Measurements from ENCODE around the gene CALML5. TPM values are rescaled to one million over a fixed set of nuclear protein-coding genes. Genes with fewer than 3 reads are reported as not detected.
"Not testable (repeated sequence)": the region's sequence is repeated elsewhere in the genome, so short reads cannot be mapped to it uniquely, and the experiment has no call there.

CALML5 gene
- total RNA-seq, 1 experiment from 2014 or later, result not detected

- in situ Hi-C loops (cut with HindIII; ENCODE audit: low sequenced_read_pairs); DNase-seq (ENCODE audit: low spot score): not testable (repeated sequence)
Observed at GRCh38 chr10:5474642-5475041, 24.7 kb downstream of the CALML5 start.

DNA sequence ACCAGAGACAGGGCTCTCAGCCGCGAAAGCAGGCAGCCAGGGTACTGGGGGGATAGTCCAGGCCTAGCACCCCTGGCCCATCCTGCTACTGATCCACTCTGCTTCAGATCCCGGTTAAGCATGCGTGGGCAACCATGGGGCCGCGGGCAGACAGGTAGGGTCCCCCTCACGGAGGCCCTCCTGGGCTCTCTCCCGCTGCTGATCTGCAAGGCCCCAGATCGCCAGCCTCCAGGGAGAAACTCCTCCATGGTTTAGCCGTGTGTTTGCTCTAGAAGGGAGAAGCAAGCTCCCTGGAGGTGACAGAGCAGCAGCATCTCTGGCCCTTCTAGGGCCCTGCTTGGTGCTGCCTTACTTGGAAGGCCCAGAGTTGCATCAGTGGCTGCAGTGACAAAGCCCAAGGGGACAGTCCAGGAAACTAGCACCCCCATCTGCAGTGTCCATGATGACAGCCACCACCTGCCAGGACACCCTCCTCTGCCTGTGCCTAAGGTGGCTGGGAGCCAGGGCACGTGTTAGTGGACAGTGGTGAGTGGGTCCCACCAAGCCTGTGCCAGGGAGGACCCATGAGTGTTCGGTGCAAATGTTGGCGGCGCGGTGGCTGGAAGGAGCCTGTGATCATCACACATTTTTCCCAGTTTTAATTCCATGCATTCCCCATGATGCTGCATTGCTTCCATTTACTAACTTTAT, 29.2 kb downstream of the CALML5 start:
- DNase-seq (ENCODE audit: low spot score), result no peak
- in situ Hi-C loops (cut with HindIII; ENCODE audit: low sequenced_read_pairs), result no loop called here

DNA sequence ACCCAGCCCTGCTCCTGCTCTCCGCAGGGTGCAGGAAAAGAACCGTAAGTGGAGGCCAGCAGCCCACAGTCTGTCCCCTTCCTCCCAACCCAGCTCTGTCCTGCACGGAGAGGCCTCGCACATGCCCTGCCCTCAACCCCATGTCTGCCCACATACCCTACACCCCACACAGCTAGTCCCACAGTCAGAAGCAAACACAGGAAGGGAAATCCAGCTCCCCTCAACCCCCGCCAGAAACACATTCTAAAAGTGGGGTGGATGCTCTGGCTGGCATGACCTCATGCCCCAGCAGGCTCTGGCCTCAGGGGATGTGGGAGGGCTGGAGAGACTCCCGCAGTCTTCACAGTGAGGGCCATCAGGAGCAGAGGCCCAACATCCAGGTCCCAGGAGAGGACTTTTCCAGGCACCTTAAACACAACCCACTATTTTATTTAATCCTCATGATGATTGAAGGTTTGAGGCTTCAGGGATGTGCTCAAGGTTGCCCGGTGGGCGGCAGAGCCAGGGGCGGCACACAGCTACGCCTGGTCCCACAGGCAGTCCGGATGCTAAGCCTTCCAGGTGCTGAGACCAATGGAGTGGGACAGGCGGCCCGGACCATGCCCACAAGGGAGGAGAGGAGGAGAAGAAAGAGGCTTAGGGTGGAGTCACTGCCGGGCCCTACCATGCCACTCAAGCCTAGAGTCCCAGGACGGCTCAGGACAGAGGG, 29.9 kb downstream of the CALML5 start:
- DNase-seq (ENCODE audit: low spot score), result no peak
- in situ Hi-C loops (cut with HindIII; ENCODE audit: low sequenced_read_pairs), result no loop called here

DNA sequence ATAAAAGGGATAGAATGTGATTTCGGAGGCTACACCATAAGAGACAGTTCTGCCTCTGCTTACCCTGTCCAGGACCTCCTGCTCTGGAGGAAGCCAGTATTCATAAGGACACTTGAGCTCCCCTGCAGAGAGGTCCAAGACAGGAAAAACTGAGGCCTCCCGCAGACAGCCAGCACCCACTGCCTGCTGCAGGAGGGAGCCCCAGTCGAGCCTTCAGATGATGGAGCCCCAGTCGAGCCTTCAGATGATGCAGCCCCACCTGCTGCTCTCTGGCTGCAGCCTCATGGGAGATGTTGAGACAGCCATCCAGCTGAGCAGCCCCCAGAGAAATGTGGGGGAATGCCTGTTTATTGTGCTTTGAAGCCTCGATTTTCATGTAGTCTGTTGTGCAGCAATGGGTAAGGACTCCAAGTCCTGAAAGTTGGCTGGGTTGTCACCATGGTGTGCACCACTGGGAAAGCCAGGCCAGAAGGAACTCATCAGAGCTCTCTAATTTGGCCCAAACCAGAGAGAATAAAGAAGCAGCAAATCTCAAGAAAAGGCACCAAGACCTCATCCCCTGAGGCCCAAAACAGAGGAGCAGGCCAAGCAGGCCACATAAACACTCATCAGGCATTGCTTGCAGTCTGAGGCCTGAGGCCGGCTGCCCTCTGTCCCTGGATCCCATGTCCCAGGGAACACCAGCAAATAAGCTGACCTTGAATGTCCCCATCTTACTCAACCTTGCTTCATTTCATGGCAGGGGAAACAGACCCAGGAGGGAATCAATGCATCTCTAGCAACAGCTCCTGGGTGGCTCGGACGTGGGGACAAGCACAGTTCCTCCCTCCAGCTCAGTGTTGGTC, 30.9 kb downstream of the CALML5 start:
- no peak for DNase-seq (ENCODE audit: low spot score)
- in situ Hi-C loops (cut with HindIII; ENCODE audit: low sequenced_read_pairs), result no loop called here

- no peak for DNase-seq (ENCODE audit: low spot score)
- in situ Hi-C loops (cut with HindIII; ENCODE audit: low sequenced_read_pairs), result no loop called here
Observed at GRCh38 chr10:5467634-5468255, 31.6 kb downstream of the CALML5 start.

- no peak for DNase-seq (ENCODE audit: low spot score)
Observed at GRCh38 chr10:5467207-5467535, 32.2 kb downstream of the CALML5 start.

GRCh38 chr10:5466451-5467206, 32.7 kb downstream of the CALML5 start:
- DNase-seq (ENCODE audit: low spot score), result no peak
- in situ Hi-C loops (cut with HindIII; ENCODE audit: low sequenced_read_pairs), result no loop called here

More at GRCh38 chr10:5467207-5467535, 32.2 kb downstream of the CALML5 start:
- in situ Hi-C loops (cut with HindIII; ENCODE audit: low sequenced_read_pairs), result no loop called here

DNA sequence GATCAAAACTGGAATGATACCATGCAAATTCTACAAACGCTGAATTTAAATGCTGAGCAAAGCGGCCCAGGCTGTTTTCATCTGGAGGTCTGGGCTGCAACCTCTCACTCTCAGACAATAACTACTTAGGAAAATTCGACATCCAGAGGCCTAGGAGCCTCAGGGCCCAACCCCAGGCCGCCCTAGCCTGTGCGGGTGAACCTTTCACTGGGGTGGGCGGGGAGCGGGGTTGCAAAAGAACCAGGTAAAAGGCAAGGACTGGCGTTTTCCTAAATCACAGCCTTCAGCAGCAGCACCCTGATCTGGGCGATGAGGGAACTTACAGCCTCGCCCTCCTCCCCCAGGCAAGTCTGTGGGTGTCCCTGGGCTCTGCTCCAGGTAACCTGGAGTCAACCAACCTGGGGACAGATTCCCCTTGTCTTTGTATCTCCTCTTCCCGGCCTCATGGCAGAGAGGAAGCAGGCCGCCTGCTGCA, 33.4 kb downstream of the CALML5 start:
- in situ Hi-C loops (cut with HindIII; ENCODE audit: low sequenced_read_pairs), result no loop called here

DNA sequence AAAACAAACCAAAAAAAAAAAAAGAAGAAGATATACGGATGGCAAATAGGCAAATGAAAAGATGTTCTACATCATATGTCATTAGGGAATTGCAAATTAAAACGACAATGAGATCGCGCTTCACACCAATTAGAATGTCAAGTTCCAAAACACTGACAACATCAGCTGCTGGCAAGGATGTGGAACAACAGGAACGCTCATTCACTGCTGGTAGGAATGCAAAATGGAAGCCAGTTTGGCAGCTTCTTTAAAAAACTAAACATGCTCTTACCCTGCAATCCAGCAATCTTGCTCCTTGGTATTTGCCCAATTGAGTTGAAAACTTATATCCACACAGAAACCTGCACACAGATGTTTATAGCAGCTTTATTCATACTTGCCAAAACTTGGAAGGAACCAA, 34.8 kb downstream of the CALML5 start:
- DNase-seq (ENCODE audit: low spot score), result no peak
- in situ Hi-C loops (cut with HindIII; ENCODE audit: low sequenced_read_pairs), result no loop called here

More for the DNA sequence above, 33.4 kb downstream of the CALML5 start:
- DNase-seq (ENCODE audit: low spot score), result no peak

- in situ Hi-C loops (cut with HindIII; ENCODE audit: low sequenced_read_pairs), result no loop called here
- no peak for DNase-seq (ENCODE audit: low spot score)
Observed at GRCh38 chr10:5462841-5463293, 36.5 kb downstream of the CALML5 start.

GRCh38 chr10:5461914-5462840, 37.2 kb downstream of the CALML5 start:
- no peak for DNase-seq (ENCODE audit: low spot score)
- in situ Hi-C loops (cut with HindIII; ENCODE audit: low sequenced_read_pairs), result no loop called here

GRCh38 chr10:5461203-5461588, 38.2 kb downstream of the CALML5 start:
- DNase-seq (ENCODE audit: low spot score), result no peak
- in situ Hi-C loops (cut with HindIII; ENCODE audit: low sequenced_read_pairs), result no loop called here

GRCh38 chr10:5460468-5461202, 38.7 kb downstream of the CALML5 start:
- in situ Hi-C loops (cut with HindIII; ENCODE audit: low sequenced_read_pairs), result no loop called here
- no peak for DNase-seq (ENCODE audit: low spot score)

GRCh38 chr10:5458949-5459747, 40.2 kb downstream of the CALML5 start:
- in situ Hi-C loops (cut with HindIII; ENCODE audit: low sequenced_read_pairs), result no loop called here
- DNase-seq (ENCODE audit: low spot score), result no peak

DNA sequence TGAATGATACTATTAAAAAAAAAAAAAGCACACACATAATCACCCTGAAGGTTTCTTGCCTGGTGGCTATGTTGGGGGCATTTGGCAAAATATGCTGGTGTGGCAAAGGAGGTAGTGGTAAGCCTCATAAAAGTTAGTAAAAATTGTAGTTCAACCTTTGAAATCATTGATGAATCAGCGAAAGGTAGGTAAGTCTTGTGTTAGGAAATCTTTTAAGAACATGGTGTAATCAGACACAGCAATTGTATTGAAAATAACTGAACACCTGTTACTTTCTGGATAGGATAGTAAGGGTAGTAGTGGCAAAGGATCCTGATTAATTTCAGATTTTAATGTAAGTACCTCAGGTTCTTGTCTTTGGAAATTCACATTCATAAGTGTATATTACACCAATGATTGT, 40.9 kb downstream of the CALML5 start:
- no peak for DNase-seq (ENCODE audit: low spot score)
- in situ Hi-C loops (cut with HindIII; ENCODE audit: low sequenced_read_pairs), result no loop called here

- in situ Hi-C loops (cut with HindIII; ENCODE audit: low sequenced_read_pairs), result no loop called here
- DNase-seq (ENCODE audit: low spot score), result no peak
Observed at GRCh38 chr10:5457741-5458140, 41.6 kb downstream of the CALML5 start.
